ENCODE results near the gene NOTCH4.
"Not testable (repeated sequence)": the region's sequence is repeated elsewhere in the genome, so short reads cannot be mapped to it uniquely, and the experiment has no call there.

The NOTCH4 gene

DNA sequence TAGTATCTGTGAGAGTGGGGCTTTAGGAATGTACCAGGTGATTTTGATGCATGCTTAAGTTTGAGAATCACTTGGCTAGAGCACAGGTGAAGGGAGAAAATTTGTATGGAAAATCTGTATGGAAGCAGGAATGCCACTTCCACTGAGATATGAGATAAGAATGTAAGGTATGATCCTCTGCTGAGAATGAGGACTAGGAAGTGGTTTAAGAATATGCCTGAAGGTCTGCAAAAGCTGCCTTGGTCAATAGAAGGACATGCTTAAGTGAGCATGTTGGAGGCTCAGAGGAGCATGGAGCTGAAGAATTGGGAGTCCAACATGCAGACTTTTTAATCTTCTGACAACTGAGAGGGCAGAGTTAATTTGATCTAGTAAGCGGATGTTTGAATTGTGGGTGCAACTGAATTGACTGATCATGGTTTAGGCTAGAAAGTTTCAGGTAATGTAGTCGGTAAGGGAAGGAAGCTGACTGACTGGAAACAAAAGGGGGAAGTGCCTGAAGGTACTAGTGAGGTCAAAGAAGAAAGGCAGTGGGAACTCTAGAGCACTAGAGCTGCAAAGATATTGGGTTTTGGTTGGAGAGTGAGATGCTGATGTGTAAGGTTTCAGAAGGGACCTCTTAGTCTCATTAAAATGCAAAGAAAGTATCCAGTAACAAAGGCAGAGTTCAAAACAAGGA is 28.6 kb upstream of the NOTCH4 start:
- DNase-seq (ENCODE audit: low read depth) = peak; percentile 55
- H3K4me3 ChIP-seq (ENCODE audit: low read depth, low read length) = no peak overlapping the region
- TF ChIP-seq, protein P1, sequence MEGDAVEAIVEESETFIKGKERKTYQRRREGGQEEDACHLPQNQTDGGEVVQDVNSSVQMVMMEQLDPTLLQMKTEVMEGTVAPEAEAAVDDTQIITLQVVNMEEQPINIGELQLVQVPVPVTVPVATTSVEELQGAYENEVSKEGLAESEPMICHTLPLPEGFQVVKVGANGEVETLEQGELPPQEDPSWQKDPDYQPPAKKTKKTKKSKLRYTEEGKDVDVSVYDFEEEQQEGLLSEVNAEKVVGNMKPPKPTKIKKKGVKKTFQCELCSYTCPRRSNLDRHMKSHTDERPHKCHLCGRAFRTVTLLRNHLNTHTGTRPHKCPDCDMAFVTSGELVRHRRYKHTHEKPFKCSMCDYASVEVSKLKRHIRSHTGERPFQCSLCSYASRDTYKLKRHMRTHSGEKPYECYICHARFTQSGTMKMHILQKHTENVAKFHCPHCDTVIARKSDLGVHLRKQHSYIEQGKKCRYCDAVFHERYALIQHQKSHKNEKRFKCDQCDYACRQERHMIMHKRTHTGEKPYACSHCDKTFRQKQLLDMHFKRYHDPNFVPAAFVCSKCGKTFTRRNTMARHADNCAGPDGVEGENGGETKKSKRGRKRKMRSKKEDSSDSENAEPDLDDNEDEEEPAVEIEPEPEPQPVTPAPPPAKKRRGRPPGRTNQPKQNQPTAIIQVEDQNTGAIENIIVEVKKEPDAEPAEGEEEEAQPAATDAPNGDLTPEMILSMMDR (IDR thresholded peaks at IDR 0.05; ENCODE audit: insufficient read depth, low read depth, low read length, missing control alignments) = no peak

DNA sequence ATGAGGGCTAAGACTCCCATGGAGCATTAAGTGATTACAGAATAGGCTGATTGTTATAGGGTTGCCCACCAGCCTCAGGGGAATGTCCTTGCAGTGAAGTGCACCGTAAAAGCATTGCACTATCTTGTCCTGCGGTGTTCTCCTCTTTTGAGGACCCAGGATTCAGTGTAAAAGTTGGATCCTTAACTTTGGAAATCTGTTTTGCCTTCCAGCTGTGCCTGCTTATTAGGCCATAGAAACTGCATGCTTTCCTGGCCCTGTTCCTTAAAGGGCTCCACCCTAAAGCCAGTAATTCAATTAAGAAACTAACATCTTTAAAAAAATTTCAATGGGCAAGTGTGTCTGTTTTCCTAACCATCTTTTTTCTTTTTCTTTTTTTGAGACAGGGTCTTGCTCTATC is 25.4 kb upstream of the NOTCH4 start:
- no peak for DNase-seq (ENCODE audit: low read depth)
- no peak overlapping the region for H3K4me3 ChIP-seq (ENCODE audit: low read depth, low read length)
- TF ChIP-seq, protein P1 (IDR thresholded peaks at IDR 0.05; ENCODE audit: insufficient read depth, low read depth, low read length, missing control alignments) = no peak

DNA sequence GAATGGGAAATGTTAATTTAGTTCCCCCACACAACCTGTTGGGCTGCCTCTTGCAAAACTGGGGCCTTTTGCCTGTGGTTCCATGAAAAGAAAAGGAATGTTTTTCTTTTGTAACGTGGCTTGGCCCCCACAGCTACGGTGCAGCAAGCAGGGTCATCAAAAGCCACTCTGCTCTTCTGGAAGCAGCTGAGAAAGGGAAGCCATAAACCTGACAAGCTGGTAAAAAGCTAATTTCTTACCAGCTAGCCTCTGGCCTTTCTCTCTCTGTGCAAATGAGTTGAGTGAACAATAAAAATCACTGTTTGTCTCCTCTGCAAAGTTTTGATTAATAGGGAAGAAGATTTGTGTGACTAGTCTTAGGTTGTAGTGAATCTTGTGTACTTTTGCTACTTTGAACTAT is 23.5 kb upstream of the NOTCH4 start:
- TF ChIP-seq, protein P1 (IDR thresholded peaks at IDR 0.05; ENCODE audit: insufficient read depth, low read depth, low read length, missing control alignments) = no peak
- no peak for DNase-seq (ENCODE audit: low read depth)
- H3K4me3 ChIP-seq (ENCODE audit: low read depth, low read length) = no peak overlapping the region

DNA sequence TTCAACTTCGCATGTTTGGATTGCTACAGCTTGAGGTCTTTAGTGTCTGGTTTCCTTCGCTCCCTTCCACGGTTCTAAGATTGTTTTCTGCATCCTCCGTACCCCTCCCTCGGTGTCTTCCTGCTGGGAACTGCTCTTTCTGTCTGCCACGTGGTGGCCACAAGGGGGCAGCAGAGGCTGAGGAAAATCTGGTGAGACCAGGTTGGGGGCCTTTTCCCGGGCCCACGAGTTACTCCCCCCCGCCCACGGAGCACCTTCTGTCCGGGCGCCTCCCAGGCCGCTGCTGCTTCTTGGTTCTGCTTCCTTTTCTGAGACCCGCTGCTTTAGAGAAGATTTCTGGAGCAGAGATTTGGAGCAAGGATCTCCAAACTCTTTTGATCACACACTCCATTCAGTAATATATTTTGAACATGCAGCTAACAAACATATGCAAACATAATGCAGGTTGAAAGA is 21.1 kb upstream of the NOTCH4 start:
- no peak overlapping the region for H3K4me3 ChIP-seq (ENCODE audit: low read depth, low read length)
- TF ChIP-seq, protein P1 (IDR thresholded peaks at IDR 0.05; ENCODE audit: insufficient read depth, low read depth, low read length, missing control alignments) = peak; percentile 84
- peak; percentile 62 for DNase-seq (ENCODE audit: low read depth)

DNA sequence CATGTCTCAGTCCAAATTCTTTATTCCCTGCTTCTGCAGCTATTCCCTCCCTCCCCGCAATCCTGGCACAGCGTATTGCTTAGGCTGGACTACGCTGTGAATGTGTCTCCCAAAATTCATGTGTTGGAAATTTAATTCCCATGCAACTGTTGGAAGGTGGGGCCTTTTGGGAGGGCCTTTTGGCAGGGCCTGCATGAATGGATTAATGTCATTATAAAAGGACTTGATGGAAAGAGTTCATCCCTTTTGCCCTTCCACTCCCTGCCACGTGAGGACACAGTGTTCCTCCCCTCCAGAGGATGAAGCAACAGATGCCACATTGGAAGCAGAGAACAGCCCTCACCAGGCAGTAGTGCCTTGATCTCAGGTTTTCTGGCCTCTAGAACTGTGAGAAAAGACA is 20.4 kb upstream of the NOTCH4 start:
- no peak overlapping the region for H3K4me3 ChIP-seq (ENCODE audit: low read depth, low read length)
- no peak for DNase-seq (ENCODE audit: low read depth)
- TF ChIP-seq, protein P1 (IDR thresholded peaks at IDR 0.05; ENCODE audit: insufficient read depth, low read depth, low read length, missing control alignments) = no peak

DNA sequence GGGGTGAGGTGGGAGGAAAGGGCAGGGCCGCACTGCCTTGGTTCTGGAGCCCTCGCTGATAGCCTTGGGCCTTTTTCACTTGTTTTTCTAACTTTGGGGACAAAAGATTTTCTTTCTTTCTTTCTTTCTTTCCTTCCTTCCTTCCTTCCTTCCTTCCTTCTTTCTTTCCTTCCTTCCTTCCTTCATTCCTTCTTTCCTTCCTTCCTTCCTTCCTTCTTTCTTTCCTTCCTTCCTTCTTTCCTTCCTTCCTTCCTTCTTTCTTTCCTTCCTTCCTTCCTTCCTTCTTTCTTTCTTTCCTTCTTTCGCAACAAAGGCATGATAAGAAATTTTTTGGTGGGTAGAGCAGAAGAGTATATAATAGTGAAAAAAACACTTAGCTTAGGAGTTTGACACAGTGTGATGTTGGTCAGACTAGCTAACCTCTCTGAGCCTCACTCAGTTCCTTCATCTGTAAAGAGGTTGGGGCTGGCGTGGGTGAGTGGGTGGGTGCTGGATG is 18.5 kb upstream of the NOTCH4 start:
- not testable (repeated sequence) for DNase-seq (ENCODE audit: low read depth); H3K4me3 ChIP-seq (ENCODE audit: low read depth, low read length)

DNA sequence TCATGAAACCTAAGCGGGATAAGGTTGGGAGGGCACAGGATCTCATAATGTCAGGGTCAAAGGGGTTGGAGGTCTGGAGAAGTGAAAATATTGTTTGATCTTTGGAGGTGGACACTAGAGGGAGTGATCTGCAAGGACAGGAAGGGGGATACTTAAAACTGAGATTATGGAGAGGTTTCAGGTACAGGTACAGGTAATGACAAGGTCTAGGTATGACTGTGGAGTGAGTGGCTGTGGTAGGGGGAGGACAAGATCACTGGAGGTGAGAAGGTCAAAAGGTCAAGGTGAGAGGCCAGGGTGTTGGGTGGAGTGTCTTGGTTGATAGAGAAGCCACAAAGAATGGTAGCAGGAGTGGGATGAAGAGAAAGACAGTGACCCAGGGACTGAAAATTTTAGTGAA is 16.8 kb upstream of the NOTCH4 start:
- TF ChIP-seq, protein P1 (IDR thresholded peaks at IDR 0.05; ENCODE audit: insufficient read depth, low read depth, low read length, missing control alignments) = no peak
- H3K4me3 ChIP-seq (ENCODE audit: low read depth, low read length) = no peak overlapping the region
- peak; percentile 24 for DNase-seq (ENCODE audit: low read depth)

Data from GM12865 (cell line).